Pulmonary artery endothelial cell (primary cell): ENCODE data around the gene RAPGEF1. TPM values are rescaled to one million over a fixed set of nuclear protein-coding genes. Genes with fewer than 3 reads are reported as not detected.

Source experiments
- DNase-seq: peaks from one replicate; pipeline ENCODE4 v3.0.0-alpha.2; 2011; ENCODE audit warnings: low read depth, low spot score
- total RNA-seq: library from RNA; depleted of rRNA; stranded (reverse); fragments of >200 nt; gene quantifications from 2 replicates; pipeline ENCODE4 v1.2.3, GENCODE V29; 2014

The RAPGEF1 gene
- total RNA-seq, 1 donor from 2014 or later, result 49.3 TPM

GRCh38 chr9:131589124-131589711, 150.7 kb downstream of the RAPGEF1 start:
- no peak for DNase-seq

GRCh38 chr9:131588396-131588795, 151.5 kb downstream of the RAPGEF1 start:
- DNase-seq, result no peak

- DNase-seq, result no peak
Observed at GRCh38 chr9:131587906-131588305, 152.0 kb downstream of the RAPGEF1 start.

- no peak for DNase-seq
Observed at GRCh38 chr9:131587331-131587730, 152.5 kb downstream of the RAPGEF1 start.

- no peak for DNase-seq
Observed at GRCh38 chr9:131585375-131585774, 154.5 kb downstream of the RAPGEF1 start.

GRCh38 chr9:131584858-131585257, 155.0 kb downstream of the RAPGEF1 start:
- DNase-seq, result no peak

GRCh38 chr9:131583836-131584555, 155.9 kb downstream of the RAPGEF1 start:
- DNase-seq, result no peak

- DNase-seq, result no peak
Observed at GRCh38 chr9:131583337-131583645, 156.6 kb downstream of the RAPGEF1 start.

GRCh38 chr9:131582466-131583336, 157.2 kb downstream of the RAPGEF1 start:
- no peak for DNase-seq

GRCh38 chr9:131582056-131582455, 157.8 kb downstream of the RAPGEF1 start:
- no peak for DNase-seq

- no peak for DNase-seq
Observed at GRCh38 chr9:131580358-131580757, 159.5 kb downstream of the RAPGEF1 start.

GRCh38 chr9:131579789-131580211, 160.1 kb downstream of the RAPGEF1 start:
- no peak for DNase-seq

- DNase-seq, result no peak
Observed at GRCh38 chr9:131578731-131579504, 161.0 kb downstream of the RAPGEF1 start.

- no peak for DNase-seq
Observed at GRCh38 chr9:131578021-131578420, 161.9 kb downstream of the RAPGEF1 start.

- DNase-seq, result no peak
Observed at GRCh38 chr9:131577005-131578000, 162.6 kb downstream of the RAPGEF1 start.

- no peak for DNase-seq
Observed at GRCh38 chr9:131575946-131576853, 163.7 kb downstream of the RAPGEF1 start.

- no peak for DNase-seq
Observed at GRCh38 chr9:131574730-131575640, 164.9 kb downstream of the RAPGEF1 start.

GRCh38 chr9:131567910-131568309, 172.0 kb downstream of the RAPGEF1 start:
- DNase-seq, result no peak
